Skin epidermis (tissue), 12 donors: ENCODE data around the gene SMYD5.

ENCODE experiments used
- H3K27ac ChIP-seq, 21 experiments: fragments of 200-600 bp; sonication (generic) in 11 of 21; one replicate each; pipeline ENCODE4 v1.5.0; 2020; ENCODE audit warnings: mild to moderate bottlenecking in 3 of 21, inconsistent platforms in 2 of 21, moderate library complexity in 2 of 21
- H3K4me3 ChIP-seq, 7 experiments: fragments of 200-600 bp; sonication (generic) in 2 of 7; one replicate each; pipeline ENCODE4 v1.5.0; 2020; ENCODE audit warnings: inconsistent platforms in 2 of 7, mild to moderate bottlenecking in 2 of 7, moderate library complexity in 1 of 7

Gene SMYD5

GRCh38 chr2:73202156-73203054 is 11.6 kb upstream of the SMYD5 start, which contains the start of gene NOTO:
Gene NOTO (plus strand): TSS chr2:73202574. CDS start chr2:73202667, 93 bp downstream.
- no peak within 1 kb of the TSS for H3K27ac ChIP-seq
- peak within 1 kb of the TSS in 3 of 7 experiments; percentile 12 to 31 (median 23) for H3K4me3 ChIP-seq

GRCh38 chr2:73203055-73203681 is 10.9 kb upstream of the SMYD5 start:
- Histone ChIP-seq H3K4me3 (peak overlapping the region in 3 of 7 experiments; percentile 12 to 31 (median 23)), H3K27ac (no peak overlapping the region)

- no peak overlapping the region for H3K27ac ChIP-seq
- H3K4me3 ChIP-seq = no peak overlapping the region
Observed at GRCh38 chr2:73205611-73206010, 8.4 kb upstream of the SMYD5 start.

- H3K27ac ChIP-seq = no peak overlapping the region
- no peak overlapping the region for H3K4me3 ChIP-seq
Observed at GRCh38 chr2:73208258-73208657, 5.8 kb upstream of the SMYD5 start.

GRCh38 chr2:73210019-73210418 is 4.0 kb upstream of the SMYD5 start:
- H3K4me3 ChIP-seq = no peak overlapping the region
- no peak overlapping the region for H3K27ac ChIP-seq

- H3K27ac ChIP-seq = no peak overlapping the region
- no peak overlapping the region for H3K4me3 ChIP-seq
Observed at GRCh38 chr2:73210696-73211095, 3.3 kb upstream of the SMYD5 start.

GRCh38 chr2:73212098-73212447 is 2.0 kb upstream of the SMYD5 start:
- H3K27ac ChIP-seq = peak overlapping the region in 4 of 21 experiments; percentile 25 to 53 (median 31)
- H3K4me3 ChIP-seq = no peak overlapping the region

- H3K27ac ChIP-seq = peak overlapping the region in 1 of 21 experiments; percentile 53
- H3K4me3 ChIP-seq = no peak overlapping the region
Observed at GRCh38 chr2:73212448-73213176, 1.4 kb upstream of the SMYD5 start.

GRCh38 chr2:73215254-73215653 is 1.2 kb downstream of the SMYD5 start:
- Histone ChIP-seq H3K27ac (no peak overlapping the region), H3K4me3 (peak overlapping the region in 1 of 7 experiments; percentile 86)

- no peak overlapping the region for H3K27ac ChIP-seq
Observed at GRCh38 chr2:73217160-73217559, 3.1 kb downstream of the SMYD5 start.

GRCh38 chr2:73217826-73218225 is 3.8 kb downstream of the SMYD5 start:
- no peak overlapping the region for H3K27ac ChIP-seq
- no peak overlapping the region for H3K4me3 ChIP-seq

More at GRCh38 chr2:73217160-73217559, 3.1 kb downstream of the SMYD5 start:
- H3K4me3 ChIP-seq = no peak overlapping the region

- Histone ChIP-seq H3K4me3 (no peak overlapping the region), H3K27ac (no peak overlapping the region)
Observed at GRCh38 chr2:73218298-73218697, 4.3 kb downstream of the SMYD5 start.

GRCh38 chr2:73223821-73224220 is 9.8 kb downstream of the SMYD5 start:
- Histone ChIP-seq H3K4me3 (no peak overlapping the region), H3K27ac (no peak overlapping the region)

- Histone ChIP-seq H3K4me3 (no peak overlapping the region), H3K27ac (no peak overlapping the region)
Observed at GRCh38 chr2:73225513-73226360, 11.7 kb downstream of the SMYD5 start.

GRCh38 chr2:73227086-73227485 is 13.0 kb downstream of the SMYD5 start:
- Histone ChIP-seq H3K27ac (no peak overlapping the region), H3K4me3 (no peak overlapping the region)

GRCh38 chr2:73228631-73229030 is 14.6 kb downstream of the SMYD5 start:
- H3K27ac ChIP-seq = no peak overlapping the region
- H3K4me3 ChIP-seq = no peak overlapping the region

- Histone ChIP-seq H3K4me3 (peak overlapping the region; percentile 64 to 83 (median 82)), H3K27ac (peak overlapping the region in 20 of 21 experiments; percentile 12 to 93 (median 74))
Observed at GRCh38 chr2:73232403-73233153, 18.5 kb downstream of the SMYD5 start.

GRCh38 chr2:73233154-73233931 is 19.3 kb downstream of the SMYD5 start, which contains the start of gene PRADC1:
Gene PRADC1 (minus strand): TSS chr2:73233239. CDS start chr2:73233160, 79 bp downstream.
- Histone ChIP-seq H3K4me3 (peak within 1 kb of the TSS; percentile 64 to 83 (median 82)), H3K27ac (peak within 1 kb of the TSS; percentile 75 to 98 (median 96))
